HG03135 (cell line): Measurements from ENCODE around the gene FAM83F.
"Not testable (repeated sequence)": the region's sequence is repeated elsewhere in the genome, so short reads cannot be mapped to it uniquely, and the experiment has no call there.

ENCODE experiments used
- ATAC-seq: cut with Tn5 transposase; IDR thresholded peaks from one replicate; pipeline ENCODE4 v1.9.1; 2021; ENCODE audit warnings: mild to moderate bottlenecking, moderate library complexity; ENCODE audit not compliant: unreplicated experiment

Gene FAM83F

DNA sequence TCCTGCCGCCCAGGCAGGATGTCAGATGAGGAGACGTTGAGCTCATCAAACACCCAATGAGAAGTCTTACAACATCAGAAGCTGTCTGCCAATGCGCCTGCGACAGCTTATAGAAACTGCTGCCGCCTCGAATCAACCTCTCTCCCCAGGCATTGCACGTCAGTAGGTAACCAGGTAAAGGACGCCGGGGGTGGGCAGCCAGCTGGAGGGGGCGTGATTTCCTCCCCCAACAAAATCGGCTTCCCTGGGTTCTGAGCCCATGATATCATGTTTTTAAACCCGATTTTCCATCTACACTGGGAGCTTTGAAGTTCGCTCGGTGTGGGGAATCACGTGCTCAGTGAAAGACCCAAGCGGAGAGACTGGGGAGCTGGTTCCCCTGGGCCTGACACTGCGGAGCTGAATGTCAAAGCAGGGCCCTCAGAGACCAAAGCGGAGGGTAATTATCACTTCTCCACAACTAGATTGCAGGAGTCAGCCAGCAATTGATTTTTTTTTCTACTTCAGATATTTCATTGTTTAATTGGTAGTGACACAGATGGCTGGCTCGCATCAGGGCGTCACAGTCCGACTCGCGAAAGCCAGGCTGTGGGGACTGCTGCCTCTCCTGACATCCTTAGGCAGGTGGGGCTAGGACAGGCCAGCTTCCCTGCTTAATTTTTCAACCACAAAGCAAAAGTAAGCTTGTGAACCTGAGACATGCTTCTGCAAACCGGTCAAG is 15.4 kb downstream of the FAM83F start:
- ATAC-seq = no peak

GRCh38 chr22:40010746-40011145 is 16.0 kb downstream of the FAM83F start:
- ATAC-seq = no peak

DNA sequence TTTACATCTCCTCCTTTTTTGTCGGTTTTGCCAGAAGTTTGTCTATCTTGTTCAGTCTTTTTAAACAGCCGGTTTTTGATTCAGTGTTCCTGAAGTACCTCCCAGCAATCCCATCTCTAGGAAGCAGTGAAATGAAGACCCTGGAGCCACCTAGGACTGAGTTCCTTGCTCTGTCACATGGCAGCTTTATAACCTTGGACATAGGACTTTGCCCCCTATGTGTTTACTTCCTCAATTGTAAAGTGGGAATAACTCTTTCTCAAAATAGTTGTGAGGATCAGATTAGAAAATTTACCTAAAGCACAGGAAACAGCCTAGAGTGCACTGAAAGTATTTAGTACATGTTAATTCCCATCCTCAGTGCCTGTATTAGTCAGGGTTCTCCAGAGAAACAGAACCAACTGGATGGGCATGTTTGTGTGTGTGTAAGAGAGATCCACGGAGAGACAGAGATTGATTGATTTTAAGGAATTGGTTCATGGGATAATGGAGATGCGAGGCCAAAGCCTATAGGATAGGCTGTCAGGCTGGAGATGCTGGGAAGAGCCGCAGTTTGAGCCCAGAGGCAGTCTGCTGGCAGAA is 20.0 kb downstream of the FAM83F start:
- no peak for ATAC-seq

DNA sequence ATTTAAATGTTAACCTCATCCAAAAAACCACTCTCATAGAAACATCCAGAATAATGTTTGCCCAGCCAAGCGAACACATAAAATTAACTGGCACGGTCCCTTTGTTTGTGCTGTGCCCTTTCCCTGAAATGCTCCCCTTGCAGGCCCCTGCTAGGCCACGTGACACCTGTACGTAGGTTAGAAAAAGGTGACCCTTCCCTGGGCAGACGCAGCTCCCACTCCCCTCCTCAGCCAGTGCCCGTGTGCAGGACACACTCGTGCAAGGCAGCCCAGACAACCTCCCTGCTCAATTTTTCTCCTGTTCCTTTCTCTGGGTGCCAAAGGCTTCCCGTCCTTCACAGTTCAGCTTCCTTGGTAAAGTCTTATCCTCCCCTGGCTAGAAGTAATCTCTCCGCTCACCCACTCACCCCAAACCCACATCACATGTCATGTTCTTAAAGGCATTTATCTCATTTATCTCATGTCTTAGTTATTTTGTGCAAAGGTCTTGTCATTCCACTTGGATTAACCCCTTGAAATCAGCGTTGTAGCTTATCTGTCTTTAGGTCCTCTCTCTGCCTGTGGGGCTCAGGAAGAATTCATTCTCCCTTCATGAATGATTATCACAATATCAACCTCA is 20.7 kb downstream of the FAM83F start:
- no peak for ATAC-seq

- no peak for ATAC-seq
These were observed 23.3 kb downstream of the FAM83F start for GRCh38 chr22:40018051-40018450.

DNA sequence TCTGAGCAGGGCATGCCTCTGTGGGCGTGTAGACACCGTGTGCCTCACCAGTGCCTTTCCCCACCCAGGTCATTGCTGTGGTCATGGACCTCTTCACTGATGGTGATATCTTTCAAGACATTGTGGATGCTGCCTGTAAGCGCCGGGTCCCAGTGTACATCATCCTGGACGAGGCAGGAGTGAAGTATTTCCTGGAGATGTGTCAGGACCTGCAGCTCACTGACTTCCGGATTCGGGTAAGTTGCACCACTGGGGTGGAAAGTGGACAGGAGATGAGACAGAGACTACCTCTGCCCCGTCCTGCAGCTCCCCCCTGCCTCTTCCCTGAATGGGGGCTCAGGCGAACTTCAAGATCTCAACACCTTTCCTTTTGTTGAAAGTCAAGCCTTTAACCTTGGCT is 24.3 kb downstream of the FAM83F start:
- no peak for ATAC-seq

GRCh38 chr22:40020956-40021355 is 26.2 kb downstream of the FAM83F start:
- no peak for ATAC-seq

GRCh38 chr22:40021401-40022000 is 26.7 kb downstream of the FAM83F start:
- no peak for ATAC-seq

DNA sequence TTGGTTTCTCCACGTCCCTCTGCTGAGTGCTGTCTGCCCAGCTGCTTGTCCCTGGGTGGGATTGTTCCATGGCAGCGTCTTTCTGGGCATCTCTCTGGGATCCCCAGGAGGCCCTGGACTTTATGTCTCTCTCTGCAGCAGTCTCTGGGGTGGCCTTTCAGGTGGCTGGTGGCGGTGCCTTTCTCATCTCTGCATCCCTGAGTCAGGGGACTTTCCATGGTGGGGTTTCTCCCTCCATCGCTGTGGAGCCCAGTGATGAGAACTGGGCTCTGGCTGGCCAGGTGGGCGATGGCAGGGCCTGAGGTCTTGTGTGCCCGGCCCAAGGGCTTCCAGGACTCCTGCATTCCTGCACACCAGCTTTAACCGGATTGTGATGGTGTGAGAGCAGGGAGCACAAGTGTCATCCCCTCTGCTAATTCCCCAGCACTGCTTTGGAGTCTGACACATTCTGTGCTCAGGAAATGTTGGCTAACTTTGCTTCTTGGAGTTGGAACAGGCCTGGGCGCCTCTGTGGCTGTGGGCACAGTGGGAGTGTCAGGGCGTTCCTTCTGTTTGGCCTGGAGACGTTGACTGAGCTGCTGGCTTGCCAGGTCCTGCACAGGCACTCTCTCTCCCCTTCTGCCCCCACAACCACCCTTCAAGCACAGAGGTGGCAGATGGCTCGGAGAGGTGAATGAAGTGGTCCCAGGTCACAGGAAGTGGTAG is 27.9 kb downstream of the FAM83F start:
- ATAC-seq = no peak

- ATAC-seq = no peak
These were observed 28.6 kb downstream of the FAM83F start for GRCh38 chr22:40023341-40023841.

DNA sequence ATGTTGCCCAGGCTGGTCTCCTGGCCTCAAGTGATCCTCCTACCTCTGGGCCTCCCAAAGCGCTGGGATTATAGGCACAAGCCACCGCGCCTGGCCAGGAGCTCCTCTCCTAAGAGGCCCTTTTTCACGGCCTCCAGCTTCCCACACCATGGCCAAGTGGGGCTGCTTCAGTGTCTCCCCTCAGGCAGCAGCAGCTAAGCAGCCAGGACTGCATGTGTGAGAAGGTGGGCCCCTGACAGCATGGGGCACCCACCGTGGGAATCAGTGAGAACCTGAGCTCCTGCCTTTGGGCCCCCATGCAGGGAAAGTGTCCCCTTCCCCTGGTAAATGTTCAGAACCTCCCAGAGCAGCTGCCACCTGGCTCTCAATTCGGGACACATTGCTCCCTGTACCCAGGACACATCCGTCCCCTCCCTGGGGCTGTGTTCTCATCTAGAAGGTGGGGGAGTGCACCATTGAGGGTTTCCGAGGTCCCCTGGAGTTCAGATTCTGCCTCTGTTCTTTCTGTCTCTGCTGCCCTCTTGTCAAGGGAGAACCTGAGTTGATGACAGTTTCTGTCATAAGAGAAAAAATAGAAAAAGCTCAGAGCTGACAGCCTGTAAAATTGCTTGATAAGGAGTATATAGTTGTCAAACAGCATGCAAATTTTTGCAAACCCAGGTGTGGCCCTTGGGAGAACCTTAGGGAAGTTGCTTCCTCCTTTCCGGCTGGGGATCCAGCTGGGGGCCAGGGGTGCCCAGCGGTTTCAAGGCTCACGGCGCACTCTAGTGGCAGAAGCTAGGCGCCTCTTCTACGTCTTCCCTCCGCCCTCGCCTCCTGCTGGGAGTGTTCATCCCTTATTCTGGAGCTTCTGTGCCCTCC is 29.7 kb downstream of the FAM83F start:
- ATAC-seq = no peak

- not testable (repeated sequence) for ATAC-seq
These were observed 30.3 kb downstream of the FAM83F start for GRCh38 chr22:40025062-40025379.

DNA sequence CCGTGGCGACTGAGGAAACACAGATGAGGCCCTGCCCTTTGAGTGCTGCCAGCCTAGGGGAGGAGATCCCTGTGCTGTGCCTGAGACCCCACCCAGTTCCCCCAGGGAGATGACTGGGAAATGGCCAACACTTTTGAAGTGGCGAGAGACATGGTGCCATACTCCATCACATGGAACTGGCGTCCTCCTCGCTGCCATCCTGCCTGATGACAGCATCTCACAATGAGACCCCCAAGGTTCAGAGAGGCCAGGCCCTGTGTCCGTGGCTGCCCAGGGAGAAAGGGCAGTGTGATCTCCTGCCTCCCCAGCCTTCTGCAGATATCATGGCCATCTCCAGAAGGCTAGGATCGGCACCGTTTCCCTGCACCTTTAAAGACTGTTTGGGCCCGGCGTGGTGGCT is 31.1 kb downstream of the FAM83F start:
- no peak for ATAC-seq

DNA sequence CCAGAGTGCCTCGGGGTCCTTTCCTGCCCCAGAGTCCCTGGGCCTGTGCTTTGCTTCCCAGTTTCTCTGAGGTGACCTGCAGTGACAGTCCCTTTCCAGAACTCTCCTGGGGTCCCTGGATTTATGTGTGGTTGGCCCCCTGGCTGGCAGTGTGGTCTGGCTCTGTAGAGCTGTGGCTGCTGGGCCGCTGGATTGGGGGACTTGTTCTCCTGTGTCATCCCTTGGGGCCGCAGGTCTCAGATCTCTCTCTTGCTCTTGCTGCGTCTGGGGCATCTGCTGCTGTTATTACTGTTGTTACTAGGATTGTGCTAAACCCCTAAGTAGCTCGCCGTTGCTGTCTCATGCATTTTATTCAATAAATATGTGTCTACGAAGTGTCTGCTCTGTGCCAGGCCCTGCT is 31.9 kb downstream of the FAM83F start:
- ATAC-seq = no peak

GRCh38 chr22:40027191-40028097 is 32.7 kb downstream of the FAM83F start:
- no peak for ATAC-seq

GRCh38 chr22:40028098-40028425 is 33.3 kb downstream of the FAM83F start:
- ATAC-seq = no peak

DNA sequence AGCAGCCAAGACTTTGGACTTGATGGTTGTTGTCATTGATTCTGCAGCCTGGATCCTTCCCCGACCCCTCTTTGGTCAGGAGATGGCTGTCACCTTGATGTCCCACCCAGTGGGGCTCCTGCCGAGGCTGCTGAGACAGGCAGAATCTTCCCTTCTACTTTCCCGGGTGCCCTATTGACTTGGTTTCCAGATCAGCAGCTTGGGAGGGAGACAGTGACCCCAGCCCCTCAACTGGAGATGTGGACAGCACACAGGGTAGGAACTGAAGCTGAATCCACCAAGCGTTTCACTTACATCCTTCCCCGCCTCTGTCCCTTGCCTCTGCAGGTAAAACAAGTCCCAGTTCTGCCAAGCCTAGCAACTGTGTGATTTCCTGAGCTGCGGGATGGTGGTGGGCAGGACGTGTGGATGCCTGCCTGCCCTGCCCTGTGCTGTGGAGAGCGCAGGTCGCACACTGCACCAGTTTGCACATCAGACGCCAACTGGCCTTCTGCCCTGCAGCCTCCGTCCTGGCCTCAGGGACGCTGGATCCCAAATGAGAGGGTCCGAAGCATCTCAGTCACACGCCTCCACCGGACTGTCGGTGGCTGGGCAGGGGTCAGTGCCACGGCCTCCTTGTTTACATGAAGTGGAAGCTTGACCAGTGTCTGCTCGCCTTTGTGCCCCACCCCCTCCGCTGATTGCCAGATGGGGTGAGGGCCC is 34.6 kb downstream of the FAM83F start:
- no peak for ATAC-seq

DNA sequence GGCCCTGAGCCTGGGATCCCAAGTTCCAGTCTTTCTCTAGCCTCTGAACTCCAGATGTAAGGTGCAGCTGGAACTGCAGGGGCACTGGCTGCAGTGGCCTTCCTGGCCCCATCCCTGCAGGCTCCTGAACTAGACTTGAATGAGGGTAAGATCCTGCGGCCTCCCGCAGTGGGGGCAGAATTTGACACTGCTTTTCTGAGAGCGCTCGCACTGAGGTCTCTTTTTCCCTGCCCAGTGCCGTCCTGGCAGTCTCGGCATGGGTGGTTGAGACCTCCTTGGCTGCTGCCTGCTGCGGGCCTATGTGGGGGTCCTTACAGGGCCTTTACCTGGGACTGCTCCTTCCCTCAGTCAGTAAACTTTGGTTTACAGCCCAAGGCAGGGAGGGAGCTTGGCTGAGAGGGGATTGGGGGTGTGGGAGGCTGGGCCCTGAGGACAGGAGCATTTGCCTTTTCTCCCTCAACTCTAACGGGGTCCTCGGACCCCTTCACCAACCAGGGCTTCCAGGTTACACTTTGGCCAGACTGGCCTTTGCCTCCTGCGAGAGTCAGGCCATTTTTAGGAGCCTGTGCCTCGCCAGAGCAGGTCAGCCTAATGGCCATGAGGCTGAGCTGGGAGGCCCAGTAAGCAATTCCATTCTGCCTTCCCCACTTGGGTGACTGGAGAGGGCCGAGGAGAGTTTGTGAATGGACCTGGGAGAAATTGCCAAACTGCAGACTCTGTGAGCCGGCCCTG is 35.4 kb downstream of the FAM83F start:
- ATAC-seq = no peak
